Endothelial cell of umbilical vein (primary cell): ENCODE results near the gene PDE7B. TPM values are rescaled to one million over a fixed set of nuclear protein-coding genes. Genes with fewer than 3 reads are reported as not detected.

ENCODE experiments used
- BruUV-seq: library from RNA; stranded (reverse); fragments of 400-500 nt; replicated peaks from 2 replicates; lab custom pipeline; 2021; lab: Mats Ljungman, UMichigan
- CTCF ChIA-PET: fragments of 300-600, 350-600 bp; sonication (Branson Sonifier 250); formaldehyde crosslinking; loops from one replicate; lab custom pipeline; 2021; ENCODE audit warnings: antibody characterized with exemption, inconsistent platforms; lab: Charles Lee
- POLR2A ChIA-PET: fragments of 300-600, 350-600 bp; sonication (Branson Sonifier 250); formaldehyde crosslinking; loops from one replicate; lab custom pipeline; 2021; ENCODE audit warnings: antibody characterized with exemption, inconsistent platforms; lab: Charles Lee
- DNase-seq: peaks from one replicate; pipeline ENCODE4 v3.0.0-alpha.2; 2011; ENCODE audit warnings: low read depth, low spot score
- FAIRE-seq: peaks from 2 replicates; lab custom pipeline; 2011; peaks lifted over from hg19 to GRCh38; lab: Jason Lieb, UNC
- H2AFZ ChIP-seq: 2 replicates; pipeline ENCODE4 v1.6.0; 2012; ENCODE audit warnings: low read depth, low read length, control low read depth, inconsistent platforms
- H3K27ac ChIP-seq: 2 replicates; pipeline ENCODE4 v1.5.1; 2011; ENCODE audit warnings: low read depth, mild to moderate bottlenecking, control low read depth, low read length, moderate library complexity; ENCODE audit not compliant: insufficient read depth
- H3K27me3 ChIP-seq, 2 experiments: 2 replicates each; pipeline versions ENCODE4 v1.6.0 to v1.6.1; 2011; ENCODE audit warnings: low read length in 2 of 2, mixed read lengths in 1 of 2; ENCODE audit not compliant: control insufficient read depth in 2 of 2, insufficient read depth in 2 of 2
- H3K36me3 ChIP-seq, 2 experiments: 2 replicates in 1 of 2; 3 replicates in 1 of 2; pipeline ENCODE4 v1.5.1; 2011; ENCODE audit warnings: low read length in 2 of 2, mild to moderate bottlenecking in 1 of 2, moderate library complexity in 1 of 2; ENCODE audit not compliant: control insufficient read depth in 2 of 2, insufficient read depth in 2 of 2; ENCODE audit errors: extremely low read depth in 1 of 2
- H3K4me1 ChIP-seq: 3 replicates; pipeline ENCODE4 v1.5.1; 2011; ENCODE audit warnings: mild to moderate bottlenecking, low read length; ENCODE audit not compliant: control insufficient read depth, insufficient read depth; ENCODE audit errors: extremely low read depth
- H3K4me2 ChIP-seq: 2 replicates; pipeline ENCODE4 v1.6.1; 2011; ENCODE audit warnings: low read length, control low read depth, mixed read lengths; ENCODE audit not compliant: insufficient read depth
- H3K4me3 ChIP-seq, 3 experiments: fragments of 200-600 bp in 1 of 3; sonication (generic), shearing (Covaris generic) in 1 of 3; replicated peaks in 1 of 3; 2 replicates each; pipeline ENCODE4 v1.5.1; 2011 to 2016; ENCODE audit warnings: control low read depth in 3 of 3, low read length in 3 of 3, mild to moderate bottlenecking in 2 of 3, inconsistent platforms in 1 of 3, low read depth in 1 of 3, moderate library complexity in 1 of 3; ENCODE audit not compliant: insufficient read depth in 1 of 3
- H3K79me2 ChIP-seq: 2 replicates; pipeline ENCODE4 v1.6.0; 2012; ENCODE audit warnings: low read length, inconsistent platforms; ENCODE audit not compliant: control insufficient read depth, insufficient read depth
- H3K9ac ChIP-seq: replicated peaks from 2 replicates; pipeline ENCODE3; 2011; ENCODE audit warnings: low read length, control low read depth; ENCODE audit not compliant: insufficient read depth; ENCODE audit errors: extremely low read depth
- H3K9me1 ChIP-seq: replicated peaks from 3 replicates; pipeline ENCODE4 v1.6.0; 2011; ENCODE audit warnings: mild to moderate bottlenecking, low read length; ENCODE audit not compliant: control insufficient read depth, insufficient read depth; ENCODE audit errors: extremely low read depth
- H3K9me3 ChIP-seq: replicated peaks from 2 replicates; pipeline ENCODE4 v1.5.1; 2012; ENCODE audit warnings: low read length, inconsistent platforms; ENCODE audit not compliant: control insufficient read depth, insufficient read depth
- H4K20me1 ChIP-seq: replicated peaks from 2 replicates; pipeline ENCODE3; 2011; ENCODE audit warnings: mild to moderate bottlenecking, low read length; ENCODE audit not compliant: control insufficient read depth, insufficient read depth; ENCODE audit errors: extremely low read depth
- CTCF ChIP-seq, 2 donors: IDR thresholded peaks; 1 replicate in 1 of 2; 2 replicates in 1 of 2; pipeline ENCODE4 v1.5.1; 2011; ENCODE audit warnings: low read length in 2 of 2, mild to moderate bottlenecking in 2 of 2, moderate library complexity in 2 of 2, control low read depth in 1 of 2, inconsistent platforms in 1 of 2, low read depth in 1 of 2; ENCODE audit not compliant: insufficient read depth in 1 of 2; ENCODE audit errors: extremely low read depth in 1 of 2
- EZH2 ChIP-seq: IDR thresholded peaks from 2 replicates; pipeline ENCODE4 v1.6.1; 2012; ENCODE audit warnings: borderline replicate concordance, low read depth, mild to moderate bottlenecking, moderate library complexity, low read length, inconsistent platforms; ENCODE audit not compliant: severe bottlenecking
- FOS ChIP-seq: IDR thresholded peaks from 2 replicates; pipeline ENCODE4 v1.6.1; 2011; ENCODE audit warnings: mild to moderate bottlenecking, low read length, moderate library complexity, borderline replicate concordance; ENCODE audit not compliant: insufficient read depth
- MAX ChIP-seq: IDR thresholded peaks from 2 replicates; pipeline ENCODE4 v1.6.1; 2011; ENCODE audit not compliant: insufficient read depth, insufficient read length
- POLR2A ChIP-seq: IDR thresholded peaks from 2 replicates; pipeline ENCODE4 v1.6.1; 2012; ENCODE audit warnings: low read depth, mild to moderate bottlenecking, control low read depth, low read length
- POLR2AphosphoS5 ChIP-seq: IDR thresholded peaks from 2 replicates; pipeline ENCODE4 v1.6.1; 2012; ENCODE audit warnings: low read depth, mild to moderate bottlenecking, control low read depth, low read length, moderate library complexity; ENCODE audit not compliant: insufficient read depth
- dilution Hi-C: fragments of 300-500 bp; cut with MboI; formaldehyde crosslinking; loops from one replicate; pipeline ENCODE4 v1.15.0; 2019; ENCODE audit warnings: low sequenced_read_pairs; ENCODE audit not compliant: extremely low pct_ligation_motif_present
- intact Hi-C: fragments of 100-400 bp; cut with micrococcal nuclease; formaldehyde crosslinking; loops from one replicate; pipeline ENCODE4 v1.10.0; 2022
- polyA plus RNA-seq, 4 experiments: library from polyadenylated mRNA; depleted of rRNA in 3 of 4; stranded (reverse) in 3 of 4; unstranded in 1 of 4; fragments of >200 nt; gene quantifications; 2 replicates each; pipeline versions ENCODE4 v1.2.1 to v1.2.3, GENCODE V29; 2011 to 2012; ENCODE audit warnings: missing spikeins in 1 of 4
- total RNA-seq: library from RNA; stranded (reverse); gene quantifications from 2 replicates; pipeline ENCODE4 v1.2.3, GENCODE V29; 2021

The PDE7B gene
- total and polyA plus RNA-seq, 2 donors (not counting 3 experiments of a cell fraction or from before 2014, with no cell fraction given), result 20.6 to 25.1 TPM

GRCh38 chr6:136178749-136179148, 327.2 kb downstream of the PDE7B start:
- BruUV-seq, result no TSS peak
- H3K4me2 ChIP-seq, result no peak overlapping the region
- no peaks in the 10 kb centered on the region for H3K9me3 ChIP-seq
- no peaks in the 10 kb centered on the region for H3K27me3 ChIP-seq
- H3K79me2 ChIP-seq, result no peaks in the 10 kb centered on the region
- no peaks in the 10 kb centered on the region for H3K9me1 ChIP-seq
- H3K36me3 ChIP-seq, result peaks cover 12 to 23% of the 10 kb centered on the region in 2 experiments
- H4K20me1 ChIP-seq, result no peaks in the 10 kb centered on the region
- no peak overlapping the region for H2AFZ ChIP-seq
- intact Hi-C loops (no loop called here), dilution Hi-C loops (no loop called here)
- H3K4me3 ChIP-seq, result no peak overlapping the region
- no peak for DNase-seq
- CTCF ChIA-PET, result interaction anchor here (0.7 kb wide), 1 partner anchor 648 kb away, joined by 3 read pairs; no protein-coding TSS in a partner anchor
- no peak overlapping the region for H3K27ac ChIP-seq
- no peak overlapping the region for H3K9ac ChIP-seq
- POLR2A ChIA-PET, result no interaction called here
- TF ChIP-seq MAX (no peak), FOS (no peak), POLR2A (no peak), CTCF (IDR thresholded peaks at IDR 0.05; ENCODE audit: extremely low read depth in 1 of 2, insufficient read depth in 1 of 2, low read depth in 1 of 2, low read length in 2 of 2) (no peak), POLR2AphosphoS5 (no peak), EZH2 (no peak)
- FAIRE-seq, result no peak
- peaks cover 7% of the 10 kb centered on the region for H3K4me1 ChIP-seq
